OCI-LY7 (cell line): ENCODE measurements around the gene SMPD3. TPM values are rescaled to one million over a fixed set of nuclear protein-coding genes. Genes with fewer than 3 reads are reported as not detected.
A peak's percentile ranks its signal among the peaks of the same experiment; 100 is the strongest.

Experiments
- BruUV-seq: library from RNA; stranded (reverse); fragments of 400-500 nt; replicated peaks from 2 replicates; lab custom pipeline; 2021; lab: Mats Ljungman, UMichigan
- CTCF ChIA-PET: fragments of 300-600 bp; sonication (Branson Sonifier 250); formaldehyde crosslinking; loops from one replicate; lab custom pipeline; 2022; ENCODE audit warnings: antibody characterized with exemption; ENCODE audit not compliant: unreplicated experiment; lab: Charles Lee
- POLR2A ChIA-PET: fragments of 300-600 bp; sonication (Branson Sonifier 250); formaldehyde crosslinking; loops from one replicate; lab custom pipeline; 2022; ENCODE audit warnings: antibody characterized with exemption; lab: Charles Lee
- DNase-seq: peaks from one replicate; pipeline ENCODE4 v3.0.0-alpha.2; 2015; ENCODE audit warnings: low spot score
- H2AFZ ChIP-seq: fragments of 200-600 bp; sonication (generic), shearing (Covaris generic); 2 replicates; pipeline ENCODE4 v1.6.1; 2014; ENCODE audit warnings: mild to moderate bottlenecking, antibody characterized with exemption, low read length, moderate library complexity
- H3K27ac ChIP-seq: fragments of 200-600 bp; sonication (generic); 2 replicates; pipeline ENCODE4 v1.5.1; 2014; ENCODE audit warnings: mixed run types, low read depth, mild to moderate bottlenecking, moderate library complexity, low read length, inconsistent platforms; ENCODE audit not compliant: poor library complexity, severe bottlenecking
- H3K36me3 ChIP-seq: fragments of 200-600 bp; sonication (generic); 2 replicates; pipeline ENCODE4 v1.6.1; 2014; ENCODE audit warnings: mild to moderate bottlenecking, antibody characterized with exemption, low read length, moderate library complexity, mixed read lengths; ENCODE audit not compliant: insufficient read depth
- H3K4me1 ChIP-seq: fragments of 200-600 bp; sonication (generic); 2 replicates; pipeline ENCODE4 v1.5.1; 2014; ENCODE audit warnings: mild to moderate bottlenecking, low read length; ENCODE audit not compliant: insufficient read depth, poor library complexity, severe bottlenecking
- H3K4me2 ChIP-seq: fragments of 200-600 bp; sonication (generic); 2 replicates; pipeline ENCODE4 v1.6.1; 2014; ENCODE audit warnings: mild to moderate bottlenecking, low read length
- H3K4me3 ChIP-seq: fragments of 200-600 bp; sonication (generic); 2 replicates; pipeline ENCODE4 v1.5.1; 2014; ENCODE audit warnings: mild to moderate bottlenecking, low read depth, low read length; ENCODE audit not compliant: poor library complexity, severe bottlenecking
- H3K79me2 ChIP-seq: fragments of 200-600 bp; sonication (generic); 2 replicates; pipeline ENCODE4 v1.6.1; 2016; ENCODE audit warnings: low read depth, mild to moderate bottlenecking, low read length, moderate library complexity, mixed read lengths; ENCODE audit not compliant: insufficient read depth
- H3K9me2 ChIP-seq: fragments of 200-600 bp; sonication (generic); 2 replicates; pipeline ENCODE4 v1.6.1; 2016; ENCODE audit warnings: mild to moderate bottlenecking, low read length, mixed read lengths; ENCODE audit not compliant: insufficient read depth
- H3K9me3 ChIP-seq: fragments of 200-600 bp; sonication (generic); 2 replicates; pipeline ENCODE4 v1.6.1; 2014; ENCODE audit warnings: mild to moderate bottlenecking, mixed run types, low read length, mixed read lengths
- H4K20me1 ChIP-seq: fragments of 200-600 bp; sonication (generic); 2 replicates; pipeline ENCODE4 v1.6.1; 2014; ENCODE audit warnings: mild to moderate bottlenecking, antibody characterized with exemption, low read length, moderate library complexity, mixed read lengths; ENCODE audit not compliant: insufficient read depth
- CTCF ChIP-seq: fragments of 200-600 bp; sonication (generic); conservative IDR thresholded peaks from 2 replicates; pipeline ENCODE4 v1.5.1; 2014; ENCODE audit warnings: mild to moderate bottlenecking, antibody characterized with exemption, low read length, moderate library complexity, mixed read lengths
- EZH2phosphoT487 ChIP-seq: fragments of 200-600 bp; sonication (generic); IDR thresholded peaks from 2 replicates; pipeline ENCODE4 v1.6.1; 2018; ENCODE audit warnings: low read depth, borderline replicate concordance, mild to moderate bottlenecking, mixed run types, antibody characterized with exemption, low read length, moderate library complexity, mixed read lengths
- intact Hi-C: fragments of 100-400 bp; cut with micrococcal nuclease; formaldehyde crosslinking; loops from one replicate; pipeline ENCODE4 v1.10.0; 2022; ENCODE audit not compliant: unreplicated experiment
- total RNA-seq, 2 experiments: library from RNA; depleted of rRNA in 1 of 2; stranded (reverse); fragments of >200 nt in 1 of 2; shearing (Covaris generic) in 1 of 2; gene quantifications; 2 replicates each; pipeline ENCODE4 v1.2.3, GENCODE V29; 2014 to 2022

The SMPD3 gene
- total RNA-seq, 2 experiments from 2014 or later = 0.16 to 0.51 TPM

DNA sequence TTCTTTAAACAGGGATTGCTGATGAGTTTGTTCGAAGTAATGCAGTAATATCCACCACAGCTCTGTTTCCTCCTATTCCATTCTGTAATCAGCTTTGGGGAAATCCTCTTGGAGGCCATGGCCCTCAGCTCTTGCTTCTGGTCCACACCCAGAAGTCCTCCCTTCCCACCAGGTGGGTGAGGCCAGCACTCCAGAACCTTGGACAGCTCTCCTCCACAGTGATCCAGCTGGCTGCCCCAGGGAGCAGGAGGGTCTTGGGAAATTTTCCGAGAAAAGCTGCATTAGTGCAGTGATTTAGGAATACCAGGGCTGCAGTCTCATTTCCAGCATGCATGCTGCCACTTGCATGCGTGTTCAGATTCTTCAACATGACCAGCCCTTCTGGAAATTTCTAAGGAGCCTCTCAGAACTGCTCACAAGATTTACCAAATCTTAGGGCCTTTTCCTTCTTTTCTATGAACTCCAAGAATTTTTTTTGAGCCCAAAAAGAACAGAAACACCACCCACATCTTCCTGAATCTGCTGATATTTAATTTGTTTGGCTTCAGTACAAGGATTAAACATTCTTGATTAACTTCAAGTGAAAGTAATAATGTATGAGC, 4.2 kb downstream of the SMPD3 start:
- POLR2A ChIA-PET = interaction anchor here (0.6 kb wide), 3 partner anchors 255 to 690 kb away, joined by 3 to 6 read pairs (median 5); no protein-coding TSS in a partner anchor
- Histone ChIP-seq H2AFZ (no peak overlapping the region), H3K9me3 (no peaks in the 10 kb centered on the region), H3K4me2 (no peak overlapping the region), H3K79me2 (no peaks in the 10 kb centered on the region), H4K20me1 (no peaks in the 10 kb centered on the region), H3K9me2 (no peaks in the 10 kb centered on the region), H3K36me3 (no peaks in the 10 kb centered on the region), H3K4me1 (peaks cover 11% of the 10 kb centered on the region), H3K27ac (no peak overlapping the region), H3K4me3 (no peak overlapping the region)
- intact Hi-C loops = loop anchor here (2.0 to 10.0 kb wide), 3 partner anchors 47 to 151 kb away; no protein-coding TSS in a partner anchor
- DNase-seq = no peak
- no TSS peak for BruUV-seq
- TF ChIP-seq EZH2phosphoT487 = no peak
- no peak for TF ChIP-seq CTCF
- CTCF ChIA-PET = interaction anchor here (0.5 kb wide), 1 partner anchor 883 kb away, joined by 4 read pairs; no protein-coding TSS in a partner anchor

GRCh38 chr16:68436581-68436980, 11.7 kb downstream of the SMPD3 start:
- CTCF ChIA-PET = no interaction called here
- no TSS peak for BruUV-seq

More at GRCh38 chr16:68436581-68436980, 11.7 kb downstream of the SMPD3 start:
- DNase-seq = peak; percentile 28
- Histone ChIP-seq H2AFZ (no peak overlapping the region), H3K9me3 (peaks cover 7% of the 10 kb centered on the region; the same call in 1 of the 2 replicates), H3K27ac (no peak overlapping the region), H3K4me2 (no peak overlapping the region), H3K79me2 (no peaks in the 10 kb centered on the region), H3K9me2 (no peaks in the 10 kb centered on the region), H4K20me1 (no peaks in the 10 kb centered on the region), H3K4me1 (no peaks in the 10 kb centered on the region), H3K36me3 (no peaks in the 10 kb centered on the region), H3K4me3 (no peak overlapping the region)
- TF ChIP-seq CTCF = peak; percentile 76
- TF ChIP-seq EZH2phosphoT487 = no peak
- POLR2A ChIA-PET = no interaction called here
- intact Hi-C loops = no loop called here
